PC-9 (cell line): ENCODE measurements around the gene SDK1. TPM values are rescaled to one million over a fixed set of nuclear protein-coding genes. Genes with fewer than 3 reads are reported as not detected.

Source experiments
- BruUV-seq: library from RNA; stranded (reverse); fragments of 400-500 nt; replicated peaks from 2 replicates; lab custom pipeline; 2021; lab: Mats Ljungman, UMichigan
- CTCF ChIA-PET: fragments of 300-600 bp; sonication (Branson Sonifier 250); formaldehyde crosslinking; loops from one replicate; lab custom pipeline; 2022; ENCODE audit warnings: antibody characterized with exemption; lab: Charles Lee
- POLR2A ChIA-PET: fragments of 300-600 bp; sonication (Branson Sonifier 250); formaldehyde crosslinking; loops from one replicate; lab custom pipeline; 2022; ENCODE audit warnings: antibody characterized with exemption; ENCODE audit not compliant: unreplicated experiment; lab: Charles Lee
- DNase-seq, 2 experiments: peaks; one replicate each; pipeline versions ENCODE4 v3.0.0 to v3.0.0-alpha.2; 2015 to 2022; ENCODE audit warnings: mixed read lengths in 1 of 2
- H2AFZ ChIP-seq: fragments of 200-600 bp; sonication (generic); 2 replicates; pipeline ENCODE4 v1.8.1; 2017; ENCODE audit warnings: antibody characterized with exemption
- H3F3A ChIP-seq: fragments of 200-600 bp; sonication (generic); 2 replicates; pipeline ENCODE4 v1.8.1; 2017; ENCODE audit warnings: antibody characterized with exemption, mild to moderate bottlenecking, low read depth; ENCODE audit not compliant: insufficient read depth
- H3K27ac ChIP-seq: fragments of 200-600 bp; sonication (generic); 2 replicates; pipeline ENCODE4 v1.6.1; 2016; ENCODE audit warnings: mixed run types
- H3K27me3 ChIP-seq: fragments of 200-600 bp; sonication (generic); 2 replicates; pipeline ENCODE4 v1.6.1; 2016; ENCODE audit warnings: low read depth, mixed run types; ENCODE audit not compliant: insufficient read depth
- H3K36me3 ChIP-seq: fragments of 200-600 bp; sonication (generic); 2 replicates; pipeline ENCODE4 v1.6.1; 2016; ENCODE audit warnings: low read depth, mixed run types
- H3K4me1 ChIP-seq: fragments of 200-600 bp; sonication (generic); replicated peaks from 2 replicates; pipeline ENCODE4 v1.6.1; 2016; ENCODE audit warnings: mixed run types; ENCODE audit not compliant: insufficient read depth
- H3K4me2 ChIP-seq: fragments of 200-600 bp; sonication (generic); 2 replicates; pipeline ENCODE4 v1.6.1; 2017; ENCODE audit warnings: mixed run types
- H3K4me3 ChIP-seq: fragments of 200-600 bp; sonication (generic); 2 replicates; pipeline ENCODE4 v1.6.1; 2016; ENCODE audit warnings: mixed run types
- H3K79me2 ChIP-seq: fragments of 200-600 bp; sonication (generic); 2 replicates; pipeline ENCODE4 v1.6.1; 2017; ENCODE audit warnings: low read depth, mixed run types
- H3K9me2 ChIP-seq: fragments of 200-600 bp; sonication (generic); 2 replicates; pipeline ENCODE4 v1.8.1; 2017; ENCODE audit warnings: mild to moderate bottlenecking; ENCODE audit not compliant: insufficient read depth
- H3K9me3 ChIP-seq: fragments of 200-600 bp; sonication (generic); 2 replicates; pipeline ENCODE4 v1.8.1; 2016; ENCODE audit warnings: low read depth; ENCODE audit not compliant: insufficient read depth
- H4K20me1 ChIP-seq: fragments of 200-600 bp; sonication (generic); 2 replicates; pipeline ENCODE4 v1.8.1; 2017; ENCODE audit not compliant: insufficient read depth
- CTCF ChIP-seq: fragments of 200-600 bp; sonication (generic); conservative IDR thresholded peaks from 2 replicates; pipeline ENCODE4 v1.6.1; 2017; ENCODE audit warnings: mixed run types, antibody characterized with exemption, mild to moderate bottlenecking, moderate library complexity
- EZH2 ChIP-seq: fragments of 200-600 bp; sonication (generic); IDR thresholded peaks from 2 replicates; pipeline ENCODE4 v1.8.0; 2017; ENCODE audit warnings: antibody characterized with exemption, low read depth
- intact Hi-C: fragments of 100-400 bp; cut with micrococcal nuclease; formaldehyde crosslinking; loops from one replicate; pipeline ENCODE4 v1.10.0; 2022; ENCODE audit not compliant: unreplicated experiment
- total RNA-seq: library from RNA; stranded (reverse); gene quantifications from 2 replicates; pipeline ENCODE4 v1.2.3, GENCODE V29; 2021

SDK1 gene
- total RNA-seq, 1 experiment from 2014 or later: not detected

GRCh38 chr7:3971323-3971722 lies 670.3 kb downstream of the SDK1 start:
- Histone ChIP-seq H3F3A (no peaks in the 10 kb centered on the region), H4K20me1 (no peaks in the 10 kb centered on the region), H3K4me2 (no peak overlapping the region), H3K9me2 (no peaks in the 10 kb centered on the region), H3K9me3 (no peaks in the 10 kb centered on the region), H3K79me2 (no peaks in the 10 kb centered on the region), H3K36me3 (no peaks in the 10 kb centered on the region), H2AFZ (no peak overlapping the region), H3K27me3 (peaks cover 93% of the 10 kb centered on the region), H3K27ac (no peak overlapping the region), H3K4me3 (no peak overlapping the region), H3K4me1 (no peaks in the 10 kb centered on the region)
- BruUV-seq: no TSS peak
- ChIA-PET CTCF (no interaction called here), POLR2A (no interaction called here)
- intact Hi-C loops: no loop called here
- no peak for TF ChIP-seq CTCF
- no peak for TF ChIP-seq EZH2
- DNase-seq: no peak

GRCh38 chr7:3973264-3973663 lies 672.2 kb downstream of the SDK1 start:
- H3K4me3 ChIP-seq: no peak overlapping the region
- no peaks in the 10 kb centered on the region for H3F3A ChIP-seq
- no peak overlapping the region for H2AFZ ChIP-seq
- H3K27me3 ChIP-seq: peaks cover 83% of the 10 kb centered on the region
- H3K9me3 ChIP-seq: no peaks in the 10 kb centered on the region
- ChIA-PET CTCF (no interaction called here), POLR2A (no interaction called here)
- H3K27ac ChIP-seq: no peak overlapping the region
- no peaks in the 10 kb centered on the region for H3K4me1 ChIP-seq
- TF ChIP-seq CTCF (no peak), EZH2 (no peak)
- no peaks in the 10 kb centered on the region for H3K36me3 ChIP-seq
- no peak for DNase-seq
- H3K4me2 ChIP-seq: no peak overlapping the region
- H4K20me1 ChIP-seq: no peaks in the 10 kb centered on the region
- H3K79me2 ChIP-seq: no peaks in the 10 kb centered on the region
- intact Hi-C loops: no loop called here
- no TSS peak for BruUV-seq
- H3K9me2 ChIP-seq: no peaks in the 10 kb centered on the region

GRCh38 chr7:3974329-3974728 lies 673.3 kb downstream of the SDK1 start:
- Histone ChIP-seq H2AFZ (no peak overlapping the region), H3F3A (no peaks in the 10 kb centered on the region), H3K4me1 (no peaks in the 10 kb centered on the region), H4K20me1 (no peaks in the 10 kb centered on the region), H3K4me2 (no peak overlapping the region), H3K9me3 (no peaks in the 10 kb centered on the region), H3K9me2 (no peaks in the 10 kb centered on the region), H3K27me3 (peaks cover 75% of the 10 kb centered on the region), H3K36me3 (no peaks in the 10 kb centered on the region), H3K4me3 (no peak overlapping the region), H3K27ac (no peak overlapping the region), H3K79me2 (no peaks in the 10 kb centered on the region)
- intact Hi-C loops: no loop called here
- CTCF ChIA-PET: no interaction called here
- no TSS peak for BruUV-seq
- no peak for DNase-seq
- no peak for TF ChIP-seq CTCF
- TF ChIP-seq EZH2: no peak
- POLR2A ChIA-PET: no interaction called here
